NCI-H2081 treated with DMSO at 0.1 percent for 48 hours (cell line): Measurements from ENCODE around the gene RANBP1.
"Not testable (repeated sequence)": the region's sequence is repeated elsewhere in the genome, so short reads cannot be mapped to it uniquely, and the experiment has no call there.

Experiments
- DNase-seq: peaks from one replicate; lab custom pipeline; 2025; lab: John Stamatoyannopoulos, UW

The RANBP1 gene

DNA sequence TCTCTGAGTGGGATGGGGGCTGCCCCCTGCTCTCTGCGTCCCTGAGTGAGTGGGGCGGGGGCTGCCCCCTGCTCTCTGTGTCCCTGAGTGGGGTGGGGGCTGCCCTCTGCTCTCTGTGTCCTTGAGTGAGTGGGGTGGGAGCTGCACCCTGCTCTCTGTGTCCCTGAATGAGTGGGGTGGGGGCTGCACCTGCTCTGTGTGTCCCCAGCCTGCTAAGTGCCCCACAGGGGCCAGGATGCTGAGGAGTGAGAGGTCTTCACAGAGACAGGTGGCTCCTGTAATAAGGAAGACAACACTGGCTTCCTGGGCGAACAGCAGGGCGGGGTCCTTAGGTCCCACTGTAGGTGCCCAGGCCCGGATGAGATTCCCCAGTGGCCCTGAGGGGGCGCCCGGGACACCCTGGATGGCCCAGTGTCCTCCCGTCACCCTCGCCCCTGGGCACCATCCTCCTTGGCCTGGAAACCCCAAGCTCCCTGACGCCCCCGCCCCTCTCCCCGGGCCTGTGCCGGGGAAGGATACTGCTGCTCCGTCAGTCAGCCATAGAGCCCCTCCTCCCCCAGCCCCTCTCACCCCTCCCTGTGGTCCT is 38.8 kb downstream of the RANBP1 start:
- no peak for DNase-seq

- no peak for DNase-seq
Observed at GRCh38 chr22:20155330-20156041, 39.6 kb downstream of the RANBP1 start.

GRCh38 chr22:20156042-20156389 is 40.1 kb downstream of the RANBP1 start:
- no peak for DNase-seq

DNA sequence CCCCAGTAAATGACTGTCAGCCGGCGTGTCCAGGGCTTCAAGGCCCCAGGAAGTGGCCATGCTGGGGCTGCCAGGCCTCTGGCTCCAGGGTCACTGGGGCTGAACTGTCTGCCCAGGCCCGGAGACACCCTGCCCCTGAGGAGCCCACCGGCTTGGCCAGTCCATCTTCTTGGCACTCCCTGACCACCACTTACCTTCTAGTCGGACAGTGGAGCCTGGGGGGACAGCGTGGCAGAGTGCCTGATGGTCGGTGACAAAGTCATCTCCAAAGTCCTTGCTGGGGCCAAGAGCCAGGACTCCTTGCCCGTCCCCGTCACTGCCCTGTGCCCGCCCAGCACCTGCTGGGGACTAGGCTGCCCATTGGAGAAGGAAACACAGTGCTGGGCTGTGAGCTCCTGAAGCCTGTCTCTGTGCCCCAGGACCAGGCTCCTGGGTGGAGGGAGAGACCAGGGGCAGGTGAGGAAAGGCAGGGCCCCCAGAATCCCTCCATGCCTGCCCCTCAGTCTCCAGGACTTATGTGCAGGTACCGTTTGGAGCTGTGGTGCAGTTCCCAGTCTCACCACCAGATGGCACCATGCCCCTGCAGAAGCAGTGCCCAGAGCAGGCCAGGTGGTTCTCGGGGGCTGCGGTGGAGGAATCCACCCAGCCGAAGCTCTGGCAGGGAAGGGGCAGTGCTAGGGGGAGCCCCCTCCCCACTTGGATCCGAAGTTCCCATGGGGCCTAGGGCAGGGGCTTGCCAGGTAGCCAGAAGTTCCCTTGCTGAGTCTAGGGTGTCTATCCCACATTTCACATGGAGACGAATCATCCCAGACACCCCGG is 40.9 kb downstream of the RANBP1 start:
- no peak for DNase-seq

- DNase-seq: no peak
Observed at GRCh38 chr22:20157430-20158183, 41.7 kb downstream of the RANBP1 start.

DNA sequence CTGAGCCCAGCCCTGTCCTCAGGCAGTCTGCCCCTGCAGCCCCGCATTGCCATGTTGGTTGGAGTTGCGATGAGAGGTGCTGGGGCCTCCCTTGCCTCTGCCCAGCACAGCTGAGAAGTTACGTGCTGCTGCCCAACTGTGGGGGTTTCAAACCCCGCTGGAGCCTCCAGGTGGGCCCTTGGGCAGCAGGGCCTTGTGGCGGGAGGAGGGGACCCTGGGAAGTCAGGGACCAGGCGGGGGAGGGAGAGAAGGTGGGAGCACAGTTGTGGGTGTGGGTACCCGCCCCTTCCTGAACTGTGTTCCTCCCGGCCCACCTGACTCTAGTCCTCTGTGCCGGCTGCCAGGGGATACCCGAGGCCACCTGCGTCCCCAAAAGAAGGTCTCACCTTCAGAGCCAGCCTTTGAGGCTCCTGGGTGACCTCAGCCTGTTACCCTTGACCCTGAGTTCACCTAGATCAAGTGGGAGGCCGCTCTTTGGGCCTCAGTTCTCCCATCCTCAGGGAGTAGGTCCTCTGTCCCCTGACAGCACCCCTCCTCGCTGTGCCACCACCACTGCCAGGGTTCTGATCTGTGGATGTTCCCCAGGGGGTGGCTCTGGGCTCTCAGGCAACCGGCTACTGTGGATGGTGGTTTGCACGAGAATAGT is 42.6 kb downstream of the RANBP1 start:
- DNase-seq: no peak

DNA sequence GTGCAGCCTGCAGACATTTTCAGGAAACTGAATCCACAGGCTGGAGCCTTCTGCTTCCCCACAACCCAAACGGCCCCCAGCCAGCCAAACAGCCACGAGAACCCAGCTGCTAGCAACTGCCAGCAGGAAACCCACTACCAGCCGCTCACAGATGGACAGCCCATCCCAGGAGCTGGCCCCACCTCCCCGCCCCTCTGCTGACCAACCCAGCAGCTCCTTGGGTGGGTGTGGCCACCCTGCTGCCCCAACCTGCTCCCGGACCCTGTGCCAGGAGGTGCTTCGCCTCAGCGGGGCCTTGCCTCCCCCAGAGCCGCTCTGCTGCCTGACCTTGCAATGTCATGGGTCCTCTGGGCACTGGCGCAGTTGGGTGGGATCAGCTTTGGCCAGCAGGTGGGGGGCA is 43.2 kb downstream of the RANBP1 start:
- no peak for DNase-seq

GRCh38 chr22:20159531-20159930 is 43.6 kb downstream of the RANBP1 start:
- DNase-seq: not testable (repeated sequence)

DNA sequence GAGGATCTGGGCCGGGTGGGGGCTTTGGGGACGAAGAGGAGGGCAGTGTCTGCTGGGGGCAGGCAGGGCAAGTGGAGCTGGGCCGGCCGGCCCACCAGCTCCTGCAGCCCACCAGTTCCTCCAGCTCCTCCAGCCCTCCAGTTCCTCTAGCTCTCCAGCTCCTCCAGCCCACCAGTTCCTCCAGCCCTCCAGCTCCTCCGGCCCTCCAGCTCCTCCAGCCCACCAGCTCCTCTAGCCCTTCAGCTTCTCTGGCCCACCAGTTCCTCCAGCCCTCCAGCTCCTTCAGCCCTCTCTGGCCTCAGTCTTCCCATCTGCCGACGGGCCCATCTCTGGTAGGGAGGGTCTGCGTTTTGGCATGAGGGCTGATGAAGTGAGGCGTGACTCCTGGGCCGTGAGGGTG is 44.1 kb downstream of the RANBP1 start:
- no peak for DNase-seq

DNA sequence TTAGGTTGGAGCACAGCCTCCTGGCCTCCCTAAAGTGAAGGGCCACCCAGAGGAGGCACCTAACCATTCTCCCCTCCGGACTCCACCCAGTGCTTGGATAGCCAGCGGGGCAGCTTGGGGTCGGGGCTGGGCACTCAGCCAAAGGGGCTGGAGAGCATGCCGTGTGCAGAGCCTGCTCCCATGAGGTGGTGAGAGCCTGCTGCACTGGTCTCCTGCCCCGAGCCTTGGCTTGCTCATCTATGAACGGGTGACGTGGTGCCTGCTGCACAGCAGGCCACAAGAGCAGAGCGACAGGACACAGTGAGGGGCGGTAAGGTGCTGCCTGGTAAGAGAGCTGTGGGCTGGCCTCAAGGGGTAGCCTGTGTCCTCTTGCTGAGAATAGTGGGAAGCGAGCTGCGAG is 49.0 kb downstream of the RANBP1 start:
- DNase-seq: no peak

DNA sequence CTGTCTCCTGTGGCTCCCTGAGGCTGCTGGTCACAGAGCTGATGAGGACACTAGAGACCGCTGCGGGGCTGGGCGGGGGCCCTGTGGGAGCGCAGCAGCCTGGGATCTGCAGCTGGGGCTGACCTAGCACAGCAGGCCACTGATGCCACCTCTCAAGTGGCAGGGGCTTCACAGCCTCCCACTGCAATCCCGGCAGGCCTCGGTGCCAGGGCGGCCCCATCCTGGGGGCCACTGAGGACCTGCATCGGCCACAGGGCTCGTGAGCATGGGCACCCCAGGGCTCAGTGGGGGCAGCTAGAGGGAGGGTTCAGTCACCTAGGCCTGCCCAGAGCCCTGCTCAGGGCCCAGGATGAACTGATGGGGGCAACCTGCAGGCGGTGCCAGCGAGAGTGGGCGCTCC is 49.5 kb downstream of the RANBP1 start:
- DNase-seq: no peak

DNA sequence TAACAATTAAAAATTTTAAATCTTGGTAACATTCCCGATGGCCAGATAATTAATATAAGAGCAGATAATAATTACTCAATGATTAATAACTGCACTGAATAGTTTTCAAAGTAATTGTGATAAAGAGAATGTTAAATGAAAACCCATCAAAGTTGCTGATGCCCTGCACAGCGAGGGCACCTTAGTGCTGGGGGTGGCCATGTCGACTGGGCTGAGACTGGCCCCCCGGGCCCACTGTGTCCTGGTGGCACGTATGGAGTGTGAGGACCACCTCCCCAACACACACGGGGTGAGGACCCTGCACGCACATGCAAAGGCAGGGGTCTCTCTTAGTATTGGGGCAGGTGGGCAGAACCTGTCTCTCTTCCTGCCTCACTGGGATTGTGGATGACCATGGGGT is 50.0 kb downstream of the RANBP1 start:
- no peak for DNase-seq

GRCh38 chr22:20166703-20167102 is 50.8 kb downstream of the RANBP1 start:
- no peak for DNase-seq

DNA sequence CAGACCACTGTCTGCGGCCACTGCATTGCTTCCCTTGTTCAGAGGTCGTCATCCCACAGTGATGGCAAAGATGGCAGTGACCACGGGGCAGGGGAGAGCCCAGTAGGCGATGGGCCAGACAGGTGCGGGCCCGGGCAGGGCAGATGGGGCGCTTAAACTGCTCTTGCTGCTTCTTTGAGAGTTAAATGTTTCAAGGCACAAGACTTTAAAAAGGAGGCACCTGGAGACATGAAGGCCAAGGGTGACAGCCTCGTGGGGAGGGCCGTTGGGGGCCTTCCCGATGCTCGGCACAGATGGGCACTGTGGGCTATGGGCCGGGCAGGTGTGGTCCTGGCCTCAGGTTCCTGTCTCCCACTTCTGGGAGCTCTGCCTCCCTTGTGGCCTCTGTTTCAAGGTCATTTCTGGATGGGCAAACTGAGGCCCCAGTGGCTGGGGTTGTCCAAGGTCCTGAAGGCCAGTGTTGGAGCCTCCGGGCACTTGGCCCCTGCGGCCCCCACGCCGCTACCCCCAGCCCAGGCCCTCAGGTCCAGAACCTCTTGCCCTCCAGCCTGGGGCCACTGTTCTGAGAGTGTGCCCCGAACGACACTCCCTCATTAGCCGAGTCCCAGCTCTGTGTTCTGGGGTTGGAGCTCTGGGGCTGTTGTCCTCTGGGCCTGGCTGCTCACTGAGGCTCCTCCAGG is 51.9 kb downstream of the RANBP1 start:
- DNase-seq: no peak

- no peak for DNase-seq
Observed at GRCh38 chr22:20169253-20169822, 53.4 kb downstream of the RANBP1 start.

- DNase-seq: no peak
Observed at GRCh38 chr22:20170170-20170569, 54.3 kb downstream of the RANBP1 start.

DNA sequence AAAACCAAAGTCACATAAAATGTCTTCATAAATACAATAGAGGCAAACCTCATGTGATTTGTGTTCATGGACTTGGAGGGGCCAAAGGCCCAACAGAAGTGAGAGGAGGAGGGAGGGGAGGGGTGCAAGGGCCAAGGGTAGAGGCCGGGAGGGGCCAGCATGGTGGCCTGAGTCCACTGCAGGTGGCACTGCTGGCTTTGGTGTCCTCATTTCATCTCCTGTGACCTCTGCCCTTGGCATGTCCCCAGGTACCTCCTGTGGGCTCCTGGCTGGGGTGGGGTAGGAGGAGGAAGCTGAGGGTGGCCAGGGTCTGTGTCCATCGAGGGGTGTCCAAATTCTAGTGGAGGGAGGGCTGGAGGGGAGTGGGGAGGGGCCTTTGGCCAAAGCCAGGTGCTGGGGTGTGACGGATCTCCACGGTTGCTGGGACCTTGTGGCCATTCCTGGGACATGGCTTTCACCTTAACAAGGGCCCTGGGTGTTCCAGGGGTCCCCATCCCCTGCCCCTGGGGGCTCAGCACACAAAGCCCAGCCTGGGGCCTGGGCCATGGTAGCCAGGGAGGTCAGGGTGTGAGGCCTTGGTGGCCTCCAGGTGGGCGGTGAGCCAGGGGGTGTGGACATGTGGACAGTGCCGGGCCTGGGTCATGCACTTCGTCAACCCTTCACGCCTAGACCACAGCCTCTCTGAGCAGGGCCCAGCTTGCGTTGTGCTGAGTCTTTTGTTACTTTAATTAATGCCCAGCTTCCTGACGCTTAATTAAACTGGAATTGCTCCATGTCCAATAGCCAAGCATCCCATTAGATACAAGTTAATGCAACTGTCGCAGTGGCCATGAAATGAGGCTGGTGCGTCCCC is 55.6 kb downstream of the RANBP1 start:
- no peak for DNase-seq

DNA sequence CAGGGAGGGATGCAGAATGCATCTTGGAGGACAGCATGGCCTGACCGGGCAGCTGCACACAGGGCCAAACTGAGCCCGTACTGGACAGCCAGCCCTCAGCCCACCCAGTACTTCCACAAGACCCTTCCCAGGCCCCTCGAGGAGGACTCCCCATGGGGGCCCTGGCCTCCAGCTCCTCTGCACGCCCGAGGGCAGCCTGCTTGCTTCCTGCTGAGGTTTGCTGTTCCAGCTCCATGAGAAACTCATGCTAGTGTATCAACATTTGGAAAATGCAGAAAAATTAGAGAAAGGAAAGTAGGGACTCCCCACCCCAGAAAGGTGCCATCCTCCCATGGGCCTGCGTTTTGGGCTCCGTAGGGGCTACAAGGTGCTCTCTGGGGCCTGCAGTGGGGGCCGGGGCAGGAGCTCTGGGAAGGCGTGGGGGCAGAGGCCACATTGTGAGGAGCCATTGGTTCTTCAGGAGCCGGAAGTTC is 56.3 kb downstream of the RANBP1 start:
- DNase-seq: no peak

- no peak for DNase-seq
Observed at GRCh38 chr22:20173246-20173645, 57.3 kb downstream of the RANBP1 start.

- DNase-seq: no peak
Observed at GRCh38 chr22:20173772-20174171, 57.9 kb downstream of the RANBP1 start.
